HEK293 (cell line): ENCODE measurements around the gene SENP5.
"Not testable (repeated sequence)": the region's sequence is repeated elsewhere in the genome, so short reads cannot be mapped to it uniquely, and the experiment has no call there.

Experiments used
- CTCF ChIA-PET: fragments of 350-600 bp; formaldehyde crosslinking; extraction: SDS; loops from one replicate; lab custom pipeline; 2021; ENCODE audit warnings: antibody characterized with exemption; lab: Yijun Ruan, JAX
- POLR2A ChIA-PET: fragments of 300-600 bp; formaldehyde crosslinking; extraction: SDS; loops from one replicate; lab custom pipeline; 2020; ENCODE audit warnings: antibody characterized with exemption, inconsistent platforms; lab: Yijun Ruan, JAX
- H3K27ac ChIP-seq: fragments of 200-500 bp; sonication (Bioruptor generic); 2 replicates; pipeline ENCODE4 v1.5.1; 2014; ENCODE audit warnings: low read depth, low read length, control low read depth, inconsistent platforms; ENCODE audit errors: extremely low read depth
- H3K36me3 ChIP-seq, 2 experiments: fragments of 200-500 bp in 1 of 2; sonication (Bioruptor generic) in 1 of 2; 1 replicate in 1 of 2; 2 replicates in 1 of 2; pipeline ENCODE4 v1.5.1; 2014 to 2017; ENCODE audit warnings: inconsistent platforms in 2 of 2, low read length in 2 of 2; ENCODE audit not compliant: control insufficient read depth in 2 of 2, insufficient read depth in 1 of 2
- H3K4me1 ChIP-seq: fragments of 200-500 bp; sonication (Bioruptor generic); 2 replicates; pipeline ENCODE4 v1.5.1; 2014; ENCODE audit warnings: mild to moderate bottlenecking, low read length, inconsistent platforms; ENCODE audit not compliant: control insufficient read depth, insufficient read depth
- H3K4me3 ChIP-seq: 2 replicates; pipeline ENCODE4 v1.5.1; 2011; ENCODE audit warnings: low read depth, mild to moderate bottlenecking, control low read depth, low read length, moderate library complexity
- H3K9me3 ChIP-seq: fragments of 200-500 bp; sonication (Bioruptor generic); 2 replicates; pipeline ENCODE4 v1.5.1; 2014; ENCODE audit warnings: low read depth, low read length, inconsistent platforms; ENCODE audit not compliant: control insufficient read depth, insufficient read depth
- FEZF1 ChIP-seq: fragments of 450-650 bp; formaldehyde crosslinking; IDR thresholded peaks from 2 replicates; pipeline ENCODE4 v1.5.1; 2016; ENCODE audit warnings: missing biosample characterization, missing genetic modification characterization
- SALL2 ChIP-seq: fragments of 450-650 bp; formaldehyde crosslinking; IDR thresholded peaks from 2 replicates; pipeline ENCODE4 v1.5.0; 2017; ENCODE audit warnings: missing biosample characterization, mild to moderate bottlenecking, missing genetic modification characterization, borderline replicate concordance
- SP3 ChIP-seq: fragments of 450-650 bp; formaldehyde crosslinking; IDR thresholded peaks from 2 replicates; pipeline ENCODE4 v1.5.1; 2016; ENCODE audit warnings: missing biosample characterization, missing genetic modification characterization
- YY1 ChIP-seq: fragments of 450-650 bp; formaldehyde crosslinking; IDR thresholded peaks from 2 replicates; pipeline ENCODE4 v1.5.1; 2018; ENCODE audit warnings: missing biosample characterization, missing genetic modification characterization
- ZBTB8A ChIP-seq: fragments of 450-650 bp; formaldehyde crosslinking; IDR thresholded peaks from 2 replicates; pipeline ENCODE4 v1.5.1; 2016; ENCODE audit warnings: missing biosample characterization, missing genetic modification characterization
- ZFHX2 ChIP-seq: fragments of 450-650 bp; formaldehyde crosslinking; conservative IDR thresholded peaks from 2 replicates; pipeline ENCODE4 v1.5.1; 2016; ENCODE audit warnings: missing biosample characterization, missing genetic modification characterization
- ZNF112 ChIP-seq: fragments of 450-650 bp; formaldehyde crosslinking; IDR thresholded peaks from 2 replicates; pipeline ENCODE4 v1.5.0; 2017; ENCODE audit warnings: missing biosample characterization, missing genetic modification characterization
- ZNF121 ChIP-seq: fragments of 450-650 bp; formaldehyde crosslinking; IDR thresholded peaks from 2 replicates; pipeline ENCODE4 v1.5.1; 2016; ENCODE audit warnings: missing biosample characterization, missing genetic modification characterization
- ZNF155 ChIP-seq: fragments of 450-650 bp; formaldehyde crosslinking; IDR thresholded peaks from 2 replicates; pipeline ENCODE4 v1.5.1; 2016; ENCODE audit warnings: missing biosample characterization, missing genetic modification characterization
- ZNF175 ChIP-seq: fragments of 450-650 bp; formaldehyde crosslinking; IDR thresholded peaks from 2 replicates; pipeline ENCODE4 v1.5.1; 2016; ENCODE audit warnings: missing biosample characterization, missing genetic modification characterization
- ZNF214 ChIP-seq: fragments of 450-650 bp; formaldehyde crosslinking; IDR thresholded peaks from 2 replicates; pipeline ENCODE4 v1.5.1; 2017; ENCODE audit warnings: missing biosample characterization, mild to moderate bottlenecking, missing genetic modification characterization, borderline replicate concordance
- ZNF391 ChIP-seq: fragments of 450-650 bp; formaldehyde crosslinking; IDR thresholded peaks from 2 replicates; pipeline ENCODE4 v1.5.1; 2016; ENCODE audit warnings: low read depth, missing biosample characterization, missing genetic modification characterization, borderline replicate concordance
- ZNF416 ChIP-seq: fragments of 450-650 bp; formaldehyde crosslinking; IDR thresholded peaks from 2 replicates; pipeline ENCODE4 v1.5.1; 2016; ENCODE audit warnings: missing biosample characterization, missing genetic modification characterization
- ZNF473 ChIP-seq: fragments of 450-650 bp; formaldehyde crosslinking; IDR thresholded peaks from 2 replicates; pipeline ENCODE4 v1.5.1; 2017; ENCODE audit warnings: missing biosample characterization, missing genetic modification characterization
- ZNF530 ChIP-seq: fragments of 450-650 bp; formaldehyde crosslinking; IDR thresholded peaks from 2 replicates; pipeline ENCODE4 v1.5.1; 2016; ENCODE audit warnings: low read depth, missing biosample characterization, missing genetic modification characterization
- ZNF555 ChIP-seq: fragments of 450-650 bp; formaldehyde crosslinking; conservative IDR thresholded peaks from 2 replicates; pipeline ENCODE4 v1.5.1; 2017; ENCODE audit warnings: missing biosample characterization, mild to moderate bottlenecking, missing genetic modification characterization, inconsistent platforms
- ZNF558 ChIP-seq: fragments of 450-650 bp; formaldehyde crosslinking; IDR thresholded peaks from 2 replicates; pipeline ENCODE4 v1.5.1; 2016; ENCODE audit warnings: missing biosample characterization, missing genetic modification characterization
- ZNF660 ChIP-seq: fragments of 450-650 bp; IDR thresholded peaks from 2 replicates; pipeline ENCODE4 v1.5.1; 2018; ENCODE audit warnings: missing biosample characterization, mild to moderate bottlenecking, missing genetic modification characterization
- ZXDB ChIP-seq: fragments of 450-650 bp; formaldehyde crosslinking; IDR thresholded peaks from 2 replicates; pipeline ENCODE4 v1.5.1; 2016; ENCODE audit warnings: missing biosample characterization, missing genetic modification characterization
- TF ChIP-seq, protein P1 (sequence below): fragments of 450-650 bp; formaldehyde crosslinking; IDR thresholded peaks from 2 replicates; pipeline ENCODE4 v1.5.1; 2016; ENCODE audit warnings: missing biosample characterization, missing genetic modification characterization
- TF ChIP-seq, protein P2 (sequence below): fragments of 450-650 bp; formaldehyde crosslinking; IDR thresholded peaks from 2 replicates; pipeline ENCODE4 v1.5.1; 2017; ENCODE audit warnings: missing biosample characterization, missing genetic modification characterization

SENP5 gene

DNA sequence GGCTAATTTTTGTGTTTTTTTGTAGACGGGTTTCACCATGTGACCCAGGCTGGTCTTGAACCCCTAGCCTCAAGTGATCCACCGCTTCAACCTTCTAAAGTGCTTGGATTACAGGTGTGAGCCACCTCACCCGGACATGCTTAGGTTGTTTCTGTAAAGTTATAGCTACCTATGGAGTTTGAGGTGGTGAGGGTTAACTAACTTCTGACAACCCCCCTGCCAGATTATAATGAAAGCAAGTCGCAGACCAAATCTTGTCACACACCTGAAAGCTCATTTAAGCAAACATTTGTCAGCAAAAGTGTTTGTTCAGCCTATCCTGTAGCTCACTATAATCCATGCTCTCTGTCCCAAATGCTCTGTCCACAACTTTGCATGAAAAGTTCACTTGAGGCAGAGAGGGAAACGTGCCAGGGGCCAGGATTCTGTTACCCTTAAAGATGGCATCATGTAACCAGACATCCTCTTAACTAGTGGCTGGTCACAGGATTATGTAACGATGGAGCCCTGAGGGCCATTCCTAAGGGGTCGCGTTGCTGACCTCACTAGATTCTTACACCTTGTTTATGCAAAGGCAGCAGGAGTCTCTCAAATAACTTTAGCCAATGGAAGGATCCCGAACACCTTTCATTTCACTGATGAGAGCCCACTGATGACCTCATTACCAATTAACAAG is 24.1 kb upstream of the SENP5 start:
- TF ChIP-seq ZXDB (tag by site-specific recombination) (no peak), ZFHX2 (tag by site-specific recombination) (no peak), ZNF558 (tag by site-specific recombination) (no peak), YY1 (tag by site-specific recombination) (no peak), ZNF214 (tag by site-specific recombination) (no peak), ZNF473 (tag by site-specific recombination) (no peak), ZBTB8A (tag by site-specific recombination) (no peak), ZNF530 (no peak), ZNF112 (no peak), FEZF1 (no peak), ZNF660 (tag by site-specific recombination) (no peak), ZNF155 (tag by site-specific recombination) (no peak), SALL2 (no peak), ZNF391 (no peak), SP3 (tag by site-specific recombination) (no peak), ZNF175 (tag by site-specific recombination) (no peak), ZNF555 (tag by site-specific recombination) (no peak), ZNF416 (tag by site-specific recombination) (no peak)
- TF ChIP-seq, protein P1, sequence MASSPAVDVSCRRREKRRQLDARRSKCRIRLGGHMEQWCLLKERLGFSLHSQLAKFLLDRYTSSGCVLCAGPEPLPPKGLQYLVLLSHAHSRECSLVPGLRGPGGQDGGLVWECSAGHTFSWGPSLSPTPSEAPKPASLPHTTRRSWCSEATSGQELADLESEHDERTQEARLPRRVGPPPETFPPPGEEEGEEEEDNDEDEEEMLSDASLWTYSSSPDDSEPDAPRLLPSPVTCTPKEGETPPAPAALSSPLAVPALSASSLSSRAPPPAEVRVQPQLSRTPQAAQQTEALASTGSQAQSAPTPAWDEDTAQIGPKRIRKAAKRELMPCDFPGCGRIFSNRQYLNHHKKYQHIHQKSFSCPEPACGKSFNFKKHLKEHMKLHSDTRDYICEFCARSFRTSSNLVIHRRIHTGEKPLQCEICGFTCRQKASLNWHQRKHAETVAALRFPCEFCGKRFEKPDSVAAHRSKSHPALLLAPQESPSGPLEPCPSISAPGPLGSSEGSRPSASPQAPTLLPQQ = no peak
- TF ChIP-seq, protein P2, sequence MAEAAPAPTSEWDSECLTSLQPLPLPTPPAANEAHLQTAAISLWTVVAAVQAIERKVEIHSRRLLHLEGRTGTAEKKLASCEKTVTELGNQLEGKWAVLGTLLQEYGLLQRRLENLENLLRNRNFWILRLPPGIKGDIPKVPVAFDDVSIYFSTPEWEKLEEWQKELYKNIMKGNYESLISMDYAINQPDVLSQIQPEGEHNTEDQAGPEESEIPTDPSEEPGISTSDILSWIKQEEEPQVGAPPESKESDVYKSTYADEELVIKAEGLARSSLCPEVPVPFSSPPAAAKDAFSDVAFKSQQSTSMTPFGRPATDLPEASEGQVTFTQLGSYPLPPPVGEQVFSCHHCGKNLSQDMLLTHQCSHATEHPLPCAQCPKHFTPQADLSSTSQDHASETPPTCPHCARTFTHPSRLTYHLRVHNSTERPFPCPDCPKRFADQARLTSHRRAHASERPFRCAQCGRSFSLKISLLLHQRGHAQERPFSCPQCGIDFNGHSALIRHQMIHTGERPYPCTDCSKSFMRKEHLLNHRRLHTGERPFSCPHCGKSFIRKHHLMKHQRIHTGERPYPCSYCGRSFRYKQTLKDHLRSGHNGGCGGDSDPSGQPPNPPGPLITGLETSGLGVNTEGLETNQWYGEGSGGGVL = no peak
- Histone ChIP-seq H3K36me3 (no peaks in the 10 kb centered on the region), H3K27ac (no peak overlapping the region), H3K4me1 (no peaks in the 10 kb centered on the region), H3K4me3 (no peak overlapping the region), H3K9me3 (no peaks in the 10 kb centered on the region)
- ChIA-PET POLR2A (interaction anchor here (0.7 to 1.3 kb wide), 3 partner anchors 24 to 99 kb away, joined by 3 to 5 read pairs (median 4); partner anchors contain the start of genes NCBP2 and SENP5), CTCF (interaction anchor here (0.5 kb wide), 1 partner anchor 143 kb away, joined by 3 read pairs; no protein-coding TSS in a partner anchor)

DNA sequence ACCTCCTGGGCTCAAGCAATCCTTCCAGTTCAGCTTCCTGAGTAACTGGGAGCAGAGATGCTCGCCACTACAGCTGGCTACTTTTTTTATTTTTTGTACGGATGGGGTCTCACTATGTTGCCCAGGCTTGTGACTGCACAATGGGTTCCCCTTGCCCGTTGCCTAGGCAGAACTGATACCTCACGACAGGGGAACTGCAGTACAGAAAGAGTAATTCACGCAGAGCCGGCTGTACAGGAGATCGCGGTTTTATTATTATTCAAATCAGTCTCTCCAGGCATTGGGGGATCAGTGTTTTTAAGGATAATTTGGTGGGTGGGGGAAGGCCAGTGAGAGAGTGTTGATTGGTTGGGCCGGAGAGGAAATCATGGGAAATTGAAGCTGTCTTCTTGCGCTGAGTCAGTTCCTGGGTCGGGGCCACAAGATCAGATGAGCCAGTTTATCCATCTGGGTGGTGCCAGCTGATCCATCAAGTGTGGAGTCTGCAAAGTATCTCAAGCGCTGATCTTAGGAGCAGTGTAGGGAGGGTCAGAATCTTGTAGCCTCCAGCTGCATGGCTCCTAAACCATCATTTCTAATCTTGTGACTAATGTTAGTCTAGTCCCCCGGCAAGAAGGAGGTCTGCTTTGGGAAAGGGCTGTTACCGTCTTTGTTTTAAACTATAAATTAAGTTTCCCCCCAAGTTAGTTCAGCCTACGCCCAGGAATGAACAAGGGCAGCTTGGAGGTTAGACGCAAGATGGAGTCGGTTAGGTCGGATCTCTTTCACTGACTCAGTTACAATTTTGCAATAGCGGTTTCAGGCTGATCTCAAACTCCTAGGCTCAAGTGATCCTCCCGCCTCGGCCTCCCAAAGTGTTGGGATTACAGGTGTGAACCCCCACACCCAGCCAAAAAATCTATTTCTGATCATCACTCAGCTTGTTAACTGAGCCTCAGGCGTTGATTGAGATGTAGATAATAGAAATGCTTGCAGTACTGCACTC is 23.2 kb upstream of the SENP5 start:
- H3K4me1 ChIP-seq, H3K9me3 ChIP-seq, H3K27ac ChIP-seq, H3K4me3 ChIP-seq, H3K36me3 ChIP-seq, CTCF ChIA-PET: not testable (repeated sequence)
- POLR2A ChIA-PET = interaction anchor here (1.1 to 1.3 kb wide), 2 partner anchors 23 to 98 kb away, joined by 3 to 4 read pairs; partner anchors contain the start of genes NCBP2 and SENP5
- TF ChIP-seq ZNF121 = peak; percentile 76
